Measurements from ENCODE around the gene SCGN. TPM values are rescaled to one million over a fixed set of nuclear protein-coding genes. Genes with fewer than 3 reads are reported as not detected.

Gene SCGN
- total and polyA plus RNA-seq, 2 of the 4 experiments (the other 2 are of a cell fraction) = not detected

DNA sequence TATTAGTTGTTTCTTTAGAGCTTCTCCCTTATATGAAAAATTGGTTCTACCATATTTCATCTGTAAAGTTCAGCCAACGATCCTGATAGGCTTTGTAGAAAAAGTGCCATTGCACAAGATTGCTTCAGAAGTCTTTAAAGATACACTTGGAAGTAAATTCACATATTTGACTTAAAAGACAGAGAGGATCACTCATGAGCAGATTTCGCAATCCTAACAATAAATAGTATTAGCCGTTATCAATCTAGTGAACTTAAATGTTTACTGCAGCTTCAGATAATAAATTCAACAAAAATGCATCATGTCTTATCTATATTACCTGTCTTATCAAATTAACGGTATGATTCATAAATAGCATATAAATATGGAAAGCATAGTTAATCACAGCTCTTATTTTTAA is 93.8 kb downstream of the SCGN start:
- DNase-seq = no peak
- Histone ChIP-seq H3K9me3 (ENCODE audit: control insufficient read depth, insufficient read depth, low read length) (no peaks in the 10 kb centered on the region), H4K8ac (ENCODE audit: low read depth in 2 of 2, low read length in 2 of 2) (no peak overlapping the region), H2BK20ac (ENCODE audit: low read depth, low read length) (no peak overlapping the region), H4K91ac (ENCODE audit: insufficient read depth, low read depth, low read length) (no peak overlapping the region), H3K14ac (replicated peaks; ENCODE audit: low read depth, low read length) (no peak overlapping the region), H2BK15ac (ENCODE audit: low read depth, low read length) (no peak overlapping the region), H2AK9ac (replicated peaks; ENCODE audit: low read depth, low read length, poor library complexity) (no peak overlapping the region), H3K56ac (ENCODE audit: extremely low read depth, insufficient read depth, low read length) (no peak overlapping the region), H3K9me1 (ENCODE audit: insufficient read depth, low read length) (no peaks in the 10 kb centered on the region), H3K36me3 (ENCODE audit: control insufficient read depth, insufficient read depth, low read length) (no peaks in the 10 kb centered on the region), H2AK5ac (ENCODE audit: low read depth, low read length) (no peak overlapping the region), H2AFZ (replicated peaks; ENCODE audit: low read length, poor library complexity) (no peak overlapping the region), H3K79me1 (ENCODE audit: low read depth in 1 of 2, low read length in 2 of 2) (no peaks in the 10 kb centered on the region), H3K27ac (ENCODE audit: insufficient read depth, low read length) (no peak overlapping the region), H3K4me3 (ENCODE audit: insufficient read depth, low read depth, low read length) (no peak overlapping the region), H3K23ac (ENCODE audit: low read depth, low read length) (no peak overlapping the region), H3K27me3 (ENCODE audit: control insufficient read depth, insufficient read depth, low read length) (no peaks in the 10 kb centered on the region), H4K5ac (ENCODE audit: low read depth, low read length) (no peak overlapping the region), H3K4ac (ENCODE audit: low read depth, low read length) (no peak overlapping the region), H3K9ac (ENCODE audit: low read depth, low read length) (no peak overlapping the region), H4K20me1 (ENCODE audit: insufficient read depth, low read length) (no peaks in the 10 kb centered on the region), H3K4me1 (ENCODE audit: control insufficient read depth, insufficient read depth, low read length) (no peaks in the 10 kb centered on the region), H3K4me2 (ENCODE audit: low read depth, low read length) (no peak overlapping the region), H3K18ac (ENCODE audit: low read depth, low read length) (no peak overlapping the region), H2BK5ac (ENCODE audit: low read depth, low read length, poor library complexity, severe bottlenecking) (no peak overlapping the region), H2BK120ac (ENCODE audit: low read depth, low read length) (no peak overlapping the region)
- intact Hi-C loops (cut with micrococcal nuclease) (no loop called here), dilution Hi-C loops (cut with HindIII; ENCODE audit: low sequenced_read_pairs, unreplicated experiment) (no loop called here), in situ Hi-C loops (cut with MboI; ENCODE audit: low sequenced_read_pairs) (no loop called here)
- no TSS peak for BruUV-seq (replicated peaks)
- WGBS, 2 experiments (ENCODE audit: extremely low coverage in 2 of 2, insufficient read length in 1 of 2) = no CpG with 5 or more reads among the region's 4 CpGs
- ATAC-seq (ENCODE audit: low read depth) = no peak
- ChIA-PET POLR2A (ENCODE audit: unreplicated experiment) (no interaction called here), CTCF (no interaction called here)
- TF ChIP-seq NFE2L2 (IDR thresholded peaks at IDR 0.05; ENCODE audit: low read depth, low read length) (no peak), CEBPB (IDR thresholded peaks at IDR 0.05; ENCODE audit: low read depth, low read length) (peak; percentile 80), RAD21 (IDR thresholded peaks at IDR 0.05; ENCODE audit: low read length) (no peak), POLR2A (IDR thresholded peaks at IDR 0.05; ENCODE audit: low read depth, low read length) (no peak), MAFK (IDR thresholded peaks at IDR 0.05; ENCODE audit: low read depth, low read length) (no peak)
